A549 (cell line): ENCODE measurements around the gene DEFB129. TPM values are rescaled to one million over a fixed set of nuclear protein-coding genes. Genes with fewer than 3 reads are reported as not detected.
"Not testable (repeated sequence)": the region's sequence is repeated elsewhere in the genome, so short reads cannot be mapped to it uniquely, and the experiment has no call there.

Source experiments
- ATAC-seq, 2 experiments: fragments of 200-7000 bp in 1 of 2; fragments of >200 bp in 1 of 2; cut with Nextera tagmentation in 1 of 2; cut with Tn5 transposase in 1 of 2; 3 replicates each; pipeline versions ENCODE4 v1.8.0 to v1.9.1; 2018 to 2020; ENCODE audit warnings: mild to moderate bottlenecking in 1 of 2, moderate library complexity in 1 of 2
- CTCF ChIA-PET: fragments of 300-600 bp; sonication (Branson Sonifier 250); formaldehyde crosslinking; extraction: SDS; loops from one replicate; lab custom pipeline; 2021; ENCODE audit warnings: antibody characterized with exemption, inconsistent platforms; lab: Yijun Ruan, JAX
- POLR2A ChIA-PET: fragments of 350-600 bp; formaldehyde crosslinking; extraction: SDS; loops from one replicate; lab custom pipeline; 2021; ENCODE audit warnings: antibody characterized with exemption, inconsistent platforms; lab: Yijun Ruan, JAX
- DNase-seq, 2 experiments: peaks; one replicate each; pipeline versions ENCODE4 v3.0.0 to v3.0.0-alpha.2; 2011 to 2016; ENCODE audit warnings: low read depth in 1 of 2, low spot score in 1 of 2
- FAIRE-seq: peaks from 2 replicates; lab custom pipeline; 2011; peaks lifted over from hg19 to GRCh38; lab: Jason Lieb, UNC
- H3K27ac ChIP-seq, 2 experiments: fragments of >200 bp; sonication (Bioruptor Twin); formaldehyde crosslinking; 3 replicates each; pipeline ENCODE4 v1.5.1; 2016 to 2017
- H3K4me1 ChIP-seq: fragments of >200 bp; sonication (Bioruptor Twin); formaldehyde crosslinking; 3 replicates; pipeline ENCODE4 v1.6.1; 2016
- H3K4me2 ChIP-seq: fragments of >200 bp; sonication (Bioruptor Twin); formaldehyde crosslinking; 3 replicates; pipeline ENCODE4 v1.6.1; 2016
- H3K4me3 ChIP-seq: fragments of >200 bp; sonication (Bioruptor Twin); formaldehyde crosslinking; 3 replicates; pipeline ENCODE4 v1.5.1; 2016
- H3K9me3 ChIP-seq: fragments of >200 bp; sonication (Bioruptor Twin); formaldehyde crosslinking; 3 replicates; pipeline ENCODE4 v1.6.1; 2016
- CBX8 ChIP-seq: fragments of 200-600 bp; sonication (generic); IDR thresholded peaks from 2 replicates; pipeline ENCODE4 v1.6.1; 2016
- CEBPB ChIP-seq, 2 experiments: fragments of >200 bp in 1 of 2; sonication (Bioruptor Twin) in 1 of 2; formaldehyde crosslinking in 1 of 2; IDR thresholded peaks; 2 replicates each; pipeline ENCODE4 v1.6.1; 2012 to 2016
- EP300 ChIP-seq, 2 experiments: fragments of >200 bp; sonication (Bioruptor Twin); formaldehyde crosslinking; IDR thresholded peaks; 2 replicates in 1 of 2; 3 replicates in 1 of 2; pipeline ENCODE4 v1.6.1; 2016 to 2017
- HDAC2 ChIP-seq: fragments of 200-600 bp; sonication (generic); IDR thresholded peaks from 2 replicates; pipeline ENCODE4 v1.6.1; 2016
- HEYL ChIP-seq: fragments of 250-450 bp; sonication (Bioruptor Pico); IDR thresholded peaks from 2 replicates; pipeline ENCODE4 v1.8.0; 2021; ENCODE audit warnings: mild to moderate bottlenecking, moderate library complexity
- HMGXB4 ChIP-seq: fragments of 250-450 bp; sonication (Bioruptor Pico); IDR thresholded peaks from 2 replicates; pipeline ENCODE4 v1.5.0; 2021; ENCODE audit warnings: mild to moderate bottlenecking, moderate library complexity, borderline replicate concordance
- HOXA7 ChIP-seq: fragments of 250-450 bp; sonication (Bioruptor Pico); IDR thresholded peaks from 2 replicates; pipeline ENCODE4 v1.5.0; 2020; ENCODE audit warnings: mild to moderate bottlenecking, moderate library complexity
- MAFK ChIP-seq: fragments of 450-650 bp; IDR thresholded peaks from 2 replicates; pipeline ENCODE4 v1.6.1; 2014; ENCODE audit not compliant: partially characterized antibody
- NPAS2 ChIP-seq: fragments of 250-450 bp; sonication (Bioruptor Pico); IDR thresholded peaks from 2 replicates; pipeline ENCODE4 v1.8.0; 2022; ENCODE audit warnings: mild to moderate bottlenecking, moderate library complexity, borderline replicate concordance
- NR3C1 ChIP-seq: fragments of >200 bp; sonication (Bioruptor Twin); formaldehyde crosslinking; IDR thresholded peaks from 3 replicates; pipeline ENCODE4 v1.6.1; 2017
- PHF8 ChIP-seq: fragments of 200-600 bp; sonication (generic); IDR thresholded peaks from 2 replicates; pipeline ENCODE4 v1.6.1; 2016; ENCODE audit warnings: low read depth, mild to moderate bottlenecking, antibody characterized with exemption, moderate library complexity, borderline replicate concordance
- POLR2AphosphoS2 ChIP-seq: conservative IDR thresholded peaks from 2 replicates; pipeline ENCODE4 v1.6.1; 2012; ENCODE audit warnings: low read length, improper control_type of control experiment, inconsistent platforms
- RAD21 ChIP-seq, 2 experiments: fragments of >200 bp in 1 of 2; sonication (Bioruptor Twin) in 1 of 2; formaldehyde crosslinking in 1 of 2; IDR thresholded peaks in 1 of 2; conservative IDR thresholded peaks in 1 of 2; 2 replicates in 1 of 2; 3 replicates in 1 of 2; pipeline ENCODE4 v1.6.1; 2012 to 2018; ENCODE audit warnings: inconsistent platforms in 1 of 2
- SMC3 ChIP-seq: fragments of >200 bp; sonication (Bioruptor Twin); formaldehyde crosslinking; IDR thresholded peaks from 3 replicates; pipeline ENCODE4 v1.6.1; 2018; ENCODE audit warnings: inconsistent platforms
- TP53 ChIP-seq: fragments of 250-450 bp; sonication (Bioruptor Pico); IDR thresholded peaks from 2 replicates; pipeline ENCODE4 v1.5.0; 2021; ENCODE audit warnings: mild to moderate bottlenecking, moderate library complexity
- ZC3H11A ChIP-seq: fragments of 450-650 bp; IDR thresholded peaks from 2 replicates; pipeline ENCODE4 v1.6.1; 2014; ENCODE audit warnings: antibody characterized with exemption, mild to moderate bottlenecking
- ZFP36 ChIP-seq: fragments of 450-650 bp; IDR thresholded peaks from 2 replicates; pipeline ENCODE4 v1.6.1; 2014; ENCODE audit warnings: borderline replicate concordance; ENCODE audit not compliant: partially characterized antibody
- ZSCAN20 ChIP-seq: fragments of 250-450 bp; sonication (Bioruptor Pico); IDR thresholded peaks from 2 replicates; pipeline ENCODE4 v1.8.0; 2022; ENCODE audit warnings: mild to moderate bottlenecking, moderate library complexity
- WGBS: methylation state at CpG from one replicate; pipeline ENCODE4 v1.1.6; 2017; ENCODE audit errors: missing lambda C conversion rate; 5-methylcytosine and 5-hydroxymethylcytosine counted together
- polyA plus RNA-seq, 4 experiments: library from polyadenylated mRNA; depleted of rRNA in 3 of 4; stranded (reverse); fragments of >200 nt; fragmentation: RNase III in 1 of 4; extraction: RNeasy Plus Mini Kit Qiagen cat#74134 plus additional on column Dnase treatment in 1 of 4; gene quantifications; 2 replicates in 3 of 4; 3 replicates in 1 of 4; pipeline ENCODE4 v1.2.3, GENCODE V29; 2011 to 2017
- TF ChIP-seq, protein P1 (sequence below): IDR thresholded peaks from 2 replicates; pipeline ENCODE4 v1.6.1; 2012

DEFB129 gene
- polyA plus RNA-seq, 2 of the 4 experiments (the other 2 are of a cell fraction): not detected

DNA sequence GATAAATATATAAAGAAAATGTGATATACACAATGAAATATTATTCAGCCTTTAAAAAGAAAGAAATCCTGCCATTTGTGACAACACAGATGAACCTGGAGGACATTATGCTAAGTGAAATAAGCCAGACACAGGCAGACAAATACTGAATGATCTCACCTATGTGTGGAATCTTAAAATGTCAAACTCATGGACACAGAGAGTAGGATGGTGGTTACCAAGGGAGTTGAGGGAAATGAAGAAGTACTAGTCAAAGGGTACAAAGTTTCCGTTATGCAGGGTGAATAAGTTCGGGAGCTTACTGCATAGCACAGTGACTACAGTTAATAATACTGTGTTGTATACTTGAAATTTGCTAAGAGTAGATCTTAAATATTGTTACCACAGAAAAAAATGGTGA is 15.8 kb downstream of the DEFB129 start:
- ChIA-PET CTCF (interaction anchor here (1.3 to 1.5 kb wide), 2 partner anchors 12 to 24 kb away, joined by 3 read pairs; no protein-coding TSS in a partner anchor), POLR2A (no interaction called here)
- WGBS: 11% methylated on average over 2 of the region's 2 CpGs
- FAIRE-seq (peak; percentile 96), ATAC-seq (no peak), DNase-seq (no peak)
- Histone ChIP-seq H3K4me1 (no peaks in the 10 kb centered on the region), H3K4me3 (no peak overlapping the region), H3K27ac (no peak overlapping the region), H3K4me2 (no peak overlapping the region), H3K9me3 (no peaks in the 10 kb centered on the region)
- 0 out of 2 replicates have a peak, but pooled peaks have one; percentile 56 for TF ChIP-seq CBX8
- TF ChIP-seq NR3C1: no peak

- no peak for DNase-seq
- Histone ChIP-seq H3K4me1 (no peaks in the 10 kb centered on the region), H3K27ac (no peak overlapping the region), H3K9me3 (peaks cover 5% of the 10 kb centered on the region; the same call in 2 of the 3 replicates), H3K4me3 (no peak overlapping the region), H3K4me2 (no peak overlapping the region)
- TF ChIP-seq TP53 (CRISPR knock-in tag) (no peak), SMC3 (no peak), NPAS2 (no peak), MAFK (no peak), HMGXB4 (CRISPR knock-in tag) (no peak), ZSCAN20 (CRISPR knock-in tag) (no peak)
- peak; percentile 46 for FAIRE-seq
- POLR2A ChIA-PET: no interaction called here
- CTCF ChIA-PET: no interaction called here
- WGBS: 24% methylated on average over 2 of the region's 2 CpGs
- no peak for ATAC-seq
These were observed 24.3 kb downstream of the DEFB129 start for GRCh38 chr20:251354-251753.

- ChIA-PET CTCF (interaction anchor here (0.7 to 2.4 kb wide), 2 partner anchors 13 to 33 kb away, joined by 3 to 9 read pairs; no protein-coding TSS in a partner anchor), POLR2A (no interaction called here)
- Histone ChIP-seq H3K27ac (no peak overlapping the region), H3K4me1 (no peaks in the 10 kb centered on the region), H3K9me3 (peaks cover 5% of the 10 kb centered on the region; the same call in 2 of the 3 replicates), H3K4me2 (no peak overlapping the region), H3K4me3 (no peak overlapping the region)
- no peak for ATAC-seq
- no peak for TF ChIP-seq ZC3H11A
- no peak for TF ChIP-seq CEBPB (IDR thresholded peaks at IDR 0.05)
- TF ChIP-seq NPAS2: no peak
- no peak for TF ChIP-seq POLR2AphosphoS2
- no peak for TF ChIP-seq RAD21 (conservative IDR thresholded peaks at IDR 0.05 in 1 of 2, IDR thresholded peaks at IDR 0.05 in 1 of 2)
- TF ChIP-seq PHF8: no peak
- TF ChIP-seq ZFP36: no peak
- TF ChIP-seq HDAC2: no peak
- TF ChIP-seq, protein P1, sequence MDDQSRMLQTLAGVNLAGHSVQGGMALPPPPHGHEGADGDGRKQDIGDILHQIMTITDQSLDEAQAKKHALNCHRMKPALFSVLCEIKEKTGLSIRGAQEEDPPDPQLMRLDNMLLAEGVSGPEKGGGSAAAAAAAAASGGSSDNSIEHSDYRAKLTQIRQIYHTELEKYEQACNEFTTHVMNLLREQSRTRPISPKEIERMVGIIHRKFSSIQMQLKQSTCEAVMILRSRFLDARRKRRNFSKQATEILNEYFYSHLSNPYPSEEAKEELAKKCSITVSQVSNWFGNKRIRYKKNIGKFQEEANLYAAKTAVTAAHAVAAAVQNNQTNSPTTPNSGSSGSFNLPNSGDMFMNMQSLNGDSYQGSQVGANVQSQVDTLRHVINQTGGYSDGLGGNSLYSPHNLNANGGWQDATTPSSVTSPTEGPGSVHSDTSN: no peak
- no peak for TF ChIP-seq EP300 (IDR thresholded peaks at IDR 0.05)
- no peak for TF ChIP-seq HOXA7 (CRISPR knock-in tag)
- TF ChIP-seq HEYL (CRISPR knock-in tag): no peak
- WGBS: 27% methylated on average over 2 of the region's 2 CpGs
- no peak for DNase-seq
- FAIRE-seq: no peak
These were observed 25.7 kb downstream of the DEFB129 start for GRCh38 chr20:252801-253200.

DNA sequence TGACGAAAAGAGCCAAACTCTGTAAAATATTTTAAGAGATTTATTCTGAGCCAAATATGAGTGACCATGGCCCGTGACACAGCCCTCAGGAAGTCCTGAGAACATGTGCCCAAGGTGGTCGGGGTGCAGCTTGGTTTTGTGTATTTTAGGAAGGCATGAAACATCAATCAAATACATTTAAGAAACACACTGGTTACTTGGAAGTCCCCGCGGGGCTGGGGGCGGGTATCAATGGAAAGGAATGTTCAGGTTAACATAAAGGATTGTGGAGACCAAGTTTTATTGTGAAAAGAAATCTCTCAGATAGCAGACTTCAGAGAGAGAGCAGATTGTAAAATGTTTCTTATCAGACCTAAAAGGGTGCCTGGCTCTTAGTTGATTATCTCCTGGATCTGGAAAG is 26.4 kb downstream of the DEFB129 start:
- H3K4me3 ChIP-seq, POLR2A ChIA-PET, H3K9me3 ChIP-seq, H3K4me2 ChIP-seq, ATAC-seq, H3K4me1 ChIP-seq, DNase-seq, FAIRE-seq, H3K27ac ChIP-seq: not testable (repeated sequence)
- CTCF ChIA-PET: interaction anchor here (2.4 kb wide), 1 partner anchor 13 kb away, joined by 9 read pairs; no protein-coding TSS in a partner anchor
- 36% methylated on average over 6 of the region's 6 CpGs for WGBS
